HepG2 (cell line): ENCODE measurements around the gene MICOS13. TPM values are rescaled to one million over a fixed set of nuclear protein-coding genes. Genes with fewer than 3 reads are reported as not detected.

ENCODE experiments used
- AGO1 ChIP-seq: fragments of 200-400 bp; formaldehyde crosslinking; IDR thresholded peaks from 2 replicates; pipeline ENCODE4 v1.6.1; 2017; ENCODE audit warnings: mild to moderate bottlenecking, low read depth, low read length, moderate library complexity; ENCODE audit not compliant: poor library complexity, severe bottlenecking
- BCL3 ChIP-seq: sonication (generic); formaldehyde crosslinking; IDR thresholded peaks from 2 replicates; pipeline ENCODE4 v1.5.1; 2020; ENCODE audit warnings: mild to moderate bottlenecking, missing genetic modification reagents, moderate library complexity
- EZH2 ChIP-seq: conservative IDR thresholded peaks from 2 replicates; pipeline ENCODE4 v1.6.1; 2012; ENCODE audit warnings: mild to moderate bottlenecking, low read depth, low read length, moderate library complexity
- HDAC1 ChIP-seq: sonication (generic); formaldehyde crosslinking; IDR thresholded peaks from 2 replicates; pipeline ENCODE4 v1.5.1; 2020; ENCODE audit warnings: mild to moderate bottlenecking, missing genetic modification reagents
- HIC2 ChIP-seq: sonication (generic); formaldehyde crosslinking; IDR thresholded peaks from 2 replicates; pipeline ENCODE4 v1.9.0; 2022; ENCODE audit warnings: low read depth, missing genetic modification reagents
- MAFK ChIP-seq, 2 experiments: IDR thresholded peaks in 1 of 2; conservative IDR thresholded peaks in 1 of 2; 2 replicates each; pipeline ENCODE4 v1.6.1; 2011; ENCODE audit warnings: improper control_type of control experiment in 2 of 2, low read length in 2 of 2
- NAIF1 ChIP-seq: sonication (generic); formaldehyde crosslinking; IDR thresholded peaks from 2 replicates; pipeline ENCODE4 v1.5.0; 2020; ENCODE audit warnings: mild to moderate bottlenecking, missing genetic modification reagents, borderline replicate concordance
- NFIB ChIP-seq: sonication (generic); formaldehyde crosslinking; IDR thresholded peaks from 2 replicates; pipeline ENCODE4 v1.9.0; 2021; ENCODE audit warnings: missing genetic modification reagents, mild to moderate bottlenecking, borderline replicate concordance
- NR0B2 ChIP-seq: sonication (generic); formaldehyde crosslinking; IDR thresholded peaks from 2 replicates; pipeline ENCODE4 v1.4.0; 2020; ENCODE audit warnings: mild to moderate bottlenecking, missing genetic modification reagents
- SAFB2 ChIP-seq: sonication (generic); formaldehyde crosslinking; IDR thresholded peaks from 2 replicates; pipeline ENCODE4 v1.5.1; 2020; ENCODE audit warnings: missing genetic modification reagents, low read depth, mild to moderate bottlenecking, borderline replicate concordance
- SMARCC2 ChIP-seq: fragments of 450-650 bp; IDR thresholded peaks from 2 replicates; pipeline ENCODE4 v1.6.1; 2017; ENCODE audit warnings: antibody characterized with exemption, mild to moderate bottlenecking
- SNAI1 ChIP-seq: sonication (generic); formaldehyde crosslinking; IDR thresholded peaks from 2 replicates; pipeline ENCODE4 v1.5.0; 2020; ENCODE audit warnings: mild to moderate bottlenecking, missing genetic modification reagents, borderline replicate concordance
- SPEN ChIP-seq: sonication (generic); formaldehyde crosslinking; IDR thresholded peaks from 2 replicates; pipeline ENCODE4 v1.5.1; 2020; ENCODE audit warnings: low read depth, mild to moderate bottlenecking, missing genetic modification reagents
- SRSF1 ChIP-seq: fragments of 200-400 bp; formaldehyde crosslinking; optimal IDR thresholded peaks from 2 replicates; pipeline ENCODE3; 2017; ENCODE audit warnings: mild to moderate bottlenecking, low read depth, low read length, moderate library complexity
- ZNF224 ChIP-seq: sonication (generic); formaldehyde crosslinking; IDR thresholded peaks from 2 replicates; pipeline ENCODE4 v1.5.0; 2020; ENCODE audit warnings: mild to moderate bottlenecking, missing genetic modification reagents
- ZNF530 ChIP-seq: sonication (generic); formaldehyde crosslinking; IDR thresholded peaks from 2 replicates; pipeline ENCODE4 v1.5.0; 2020; ENCODE audit warnings: low read depth, mild to moderate bottlenecking, missing genetic modification reagents
- ZNF766 ChIP-seq: sonication (generic); formaldehyde crosslinking; IDR thresholded peaks from 2 replicates; pipeline ENCODE4 v1.5.0; 2020; ENCODE audit warnings: missing genetic modification reagents, borderline replicate concordance
- ZNF792 ChIP-seq: IDR thresholded peaks from 2 replicates; pipeline ENCODE4 v1.6.1; 2016
- polyA plus RNA-seq, 8 experiments: library from polyadenylated mRNA; depleted of rRNA in 3 of 8; stranded (reverse) in 7 of 8; unstranded in 1 of 8; fragments of >200 nt; fragmentation: Illumina TruSeq in 4 of 8; extraction: Trizol in 4 of 8; gene quantifications; 2 replicates each; pipeline versions ENCODE4 v1.2.1 to v1.2.3, GENCODE V29; 2011 to 2016; ENCODE audit warnings: low read depth in 4 of 8, missing spikeins in 1 of 8, mixed read lengths in 1 of 8; ENCODE audit not compliant: insufficient read depth in 1 of 8
- total RNA-seq, 5 experiments: library from RNA; depleted of rRNA; stranded (reverse); fragments of >200 nt; fragmentation: Illumina TruSeq; extraction: Trizol; gene quantifications; 2 replicates each; pipeline ENCODE4 v1.2.3, GENCODE V29; 2016; ENCODE audit warnings: low read depth in 1 of 5
- TF ChIP-seq, protein P1 (sequence below): sonication (generic); formaldehyde crosslinking; IDR thresholded peaks from 2 replicates; pipeline ENCODE4 v1.9.0; 2021; ENCODE audit warnings: missing genetic modification reagents, borderline replicate concordance
- TF ChIP-seq, protein P2 (sequence below), 2 experiments: sonication (generic) in 1 of 2; formaldehyde crosslinking in 1 of 2; IDR thresholded peaks; 2 replicates each; pipeline versions ENCODE4 v1.4.0 to v1.6.1; 2018 to 2020; ENCODE audit warnings: missing genetic modification reagents in 2 of 2, borderline replicate concordance in 1 of 2, low read depth in 1 of 2, mild to moderate bottlenecking in 1 of 2, missing biosample characterization in 1 of 2

Gene MICOS13
- total and polyA plus RNA-seq, 2 of the 13 experiments (the other 11 are each of a cell fraction or from before 2014, with no cell fraction given), result 28.8 to 35.4 TPM

- TF ChIP-seq SPEN (CRISPR knock-in tag), result peak; percentile 71; the same call in 1 of the 2 replicates
- TF ChIP-seq HIC2, result no peak
- TF ChIP-seq ZNF530 (CRISPR knock-in tag), result no peak
- TF ChIP-seq EZH2, result no peak
- no peak for TF ChIP-seq ZNF766 (CRISPR knock-in tag)
- no peak for TF ChIP-seq NFIB (CRISPR knock-in tag)
- TF ChIP-seq SNAI1 (CRISPR knock-in tag), result peak; percentile 86; the same call in 1 of the 2 replicates
- TF ChIP-seq SMARCC2, result no peak
- TF ChIP-seq MAFK (conservative IDR thresholded peaks at IDR 0.05 in 1 of 2, IDR thresholded peaks at IDR 0.05 in 1 of 2; ENCODE audit: low read length in 2 of 2), result no peak
- 0 out of 2 replicates have a peak, but pooled peaks have one; percentile 66 for TF ChIP-seq ZNF224
- TF ChIP-seq SRSF1, result no peak
- TF ChIP-seq AGO1, result peak; percentile 42
- TF ChIP-seq HDAC1, result peak; percentile 34; the same call in 1 of the 2 replicates
- no peak for TF ChIP-seq SAFB2
- no peak for TF ChIP-seq NAIF1
- peak; percentile 24 for TF ChIP-seq NR0B2
- 0 out of 2 replicates have a peak, but pooled peaks have one; percentile 4 for TF ChIP-seq BCL3
- TF ChIP-seq ZNF792 (CRISPR knock-in tag), result no peak; the same call in 1 of the 2 replicates
- TF ChIP-seq, protein P1, sequence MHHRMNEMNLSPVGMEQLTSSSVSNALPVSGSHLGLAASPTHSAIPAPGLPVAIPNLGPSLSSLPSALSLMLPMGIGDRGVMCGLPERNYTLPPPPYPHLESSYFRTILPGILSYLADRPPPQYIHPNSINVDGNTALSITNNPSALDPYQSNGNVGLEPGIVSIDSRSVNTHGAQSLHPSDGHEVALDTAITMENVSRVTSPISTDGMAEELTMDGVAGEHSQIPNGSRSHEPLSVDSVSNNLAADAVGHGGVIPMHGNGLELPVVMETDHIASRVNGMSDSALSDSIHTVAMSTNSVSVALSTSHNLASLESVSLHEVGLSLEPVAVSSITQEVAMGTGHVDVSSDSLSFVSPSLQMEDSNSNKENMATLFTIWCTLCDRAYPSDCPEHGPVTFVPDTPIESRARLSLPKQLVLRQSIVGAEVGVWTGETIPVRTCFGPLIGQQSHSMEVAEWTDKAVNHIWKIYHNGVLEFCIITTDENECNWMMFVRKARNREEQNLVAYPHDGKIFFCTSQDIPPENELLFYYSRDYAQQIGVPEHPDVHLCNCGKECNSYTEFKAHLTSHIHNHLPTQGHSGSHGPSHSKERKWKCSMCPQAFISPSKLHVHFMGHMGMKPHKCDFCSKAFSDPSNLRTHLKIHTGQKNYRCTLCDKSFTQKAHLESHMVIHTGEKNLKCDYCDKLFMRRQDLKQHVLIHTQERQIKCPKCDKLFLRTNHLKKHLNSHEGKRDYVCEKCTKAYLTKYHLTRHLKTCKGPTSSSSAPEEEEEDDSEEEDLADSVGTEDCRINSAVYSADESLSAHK, result no peak
- TF ChIP-seq, protein P2, sequence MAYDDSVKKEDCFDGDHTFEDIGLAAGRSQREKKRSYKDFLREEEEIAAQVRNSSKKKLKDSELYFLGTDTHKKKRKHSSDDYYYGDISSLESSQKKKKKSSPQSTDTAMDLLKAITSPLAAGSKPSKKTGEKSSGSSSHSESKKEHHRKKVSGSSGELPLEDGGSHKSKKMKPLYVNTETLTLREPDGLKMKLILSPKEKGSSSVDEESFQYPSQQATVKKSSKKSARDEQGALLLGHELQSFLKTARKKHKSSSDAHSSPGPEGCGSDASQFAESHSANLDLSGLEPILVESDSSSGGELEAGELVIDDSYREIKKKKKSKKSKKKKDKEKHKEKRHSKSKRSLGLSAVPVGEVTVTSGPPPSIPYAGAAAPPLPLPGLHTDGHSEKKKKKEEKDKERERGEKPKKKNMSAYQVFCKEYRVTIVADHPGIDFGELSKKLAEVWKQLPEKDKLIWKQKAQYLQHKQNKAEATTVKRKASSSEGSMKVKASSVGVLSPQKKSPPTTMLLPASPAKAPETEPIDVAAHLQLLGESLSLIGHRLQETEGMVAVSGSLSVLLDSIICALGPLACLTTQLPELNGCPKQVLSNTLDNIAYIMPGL (CRISPR knock-in tag; IDR thresholded peaks at IDR 0.05; ENCODE audit: borderline replicate concordance in 1 of 2, low read depth in 1 of 2), result peak; percentile 78 to 85
Measured at GRCh38 chr19:5686647-5687359, 6.5 kb upstream of the MICOS13 start (continued).
